Measurements from ENCODE around the gene ELMOD2. TPM values are rescaled to one million over a fixed set of nuclear protein-coding genes. Genes with fewer than 3 reads are reported as not detected.

The ELMOD2 gene
- total and polyA plus RNA-seq, 2 of the 4 experiments (the other 2 are of a cell fraction): 7.3 to 10.6 TPM

DNA sequence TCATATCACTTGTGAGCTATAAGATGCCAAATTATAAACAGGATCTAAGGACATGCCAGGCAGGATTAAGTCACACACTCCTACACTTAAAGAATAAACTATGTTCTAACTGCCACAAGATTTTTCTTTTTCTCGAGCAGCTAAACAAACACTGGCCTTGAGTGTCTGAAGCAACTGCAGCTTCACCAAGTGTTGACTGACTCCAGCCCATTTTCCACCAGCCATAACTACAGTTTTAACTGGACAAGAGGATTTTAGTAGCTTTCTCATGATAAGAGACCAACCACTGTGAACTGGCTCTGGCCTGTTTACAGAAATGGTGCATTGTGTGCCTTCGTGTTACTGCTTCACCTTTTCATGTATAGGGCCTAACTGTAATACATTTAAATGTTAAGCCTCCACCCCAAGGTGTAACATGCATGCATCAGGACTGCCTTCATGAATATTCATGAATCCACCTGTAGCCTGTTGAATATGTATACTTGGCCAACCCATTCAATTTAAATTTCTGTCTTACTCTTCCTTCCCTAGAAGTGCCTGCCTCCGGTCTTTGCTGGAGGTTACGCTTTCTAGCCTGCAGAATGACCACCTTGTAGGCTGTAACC lies 34.0 kb downstream of the ELMOD2 start:
- Histone ChIP-seq H3K27ac (ENCODE audit: insufficient read depth, low read length) (no peak overlapping the region), H3K23ac (ENCODE audit: low read depth, low read length) (no peak overlapping the region), H3K27me3 (ENCODE audit: control insufficient read depth, insufficient read depth, low read length) (peaks cover 6% of the 10 kb centered on the region), H3K18ac (ENCODE audit: low read depth, low read length) (no peak overlapping the region), H3K9me1 (ENCODE audit: insufficient read depth, low read length) (no peaks in the 10 kb centered on the region), H3K4me2 (ENCODE audit: low read depth, low read length) (no peak overlapping the region), H2AFZ (replicated peaks; ENCODE audit: low read length, poor library complexity) (no peak overlapping the region), H4K20me1 (ENCODE audit: insufficient read depth, low read length) (no peaks in the 10 kb centered on the region), H3K9me3 (ENCODE audit: control insufficient read depth, insufficient read depth, low read length) (no peaks in the 10 kb centered on the region), H2BK120ac (ENCODE audit: low read depth, low read length) (no peak overlapping the region), H2AK5ac (ENCODE audit: low read depth, low read length) (no peak overlapping the region), H2BK5ac (ENCODE audit: low read depth, low read length, poor library complexity, severe bottlenecking) (no peak overlapping the region), H3K4me1 (ENCODE audit: control insufficient read depth, insufficient read depth, low read length) (no peaks in the 10 kb centered on the region), H2AK9ac (replicated peaks; ENCODE audit: low read depth, low read length, poor library complexity) (no peak overlapping the region), H3K4ac (ENCODE audit: low read depth, low read length) (no peak overlapping the region), H3K4me3 (ENCODE audit: insufficient read depth, low read depth, low read length) (no peak overlapping the region), H2BK15ac (ENCODE audit: low read depth, low read length) (no peak overlapping the region), H4K8ac (ENCODE audit: low read depth in 2 of 2, low read length in 2 of 2) (no peak overlapping the region), H3K56ac (ENCODE audit: extremely low read depth, insufficient read depth, low read length) (no peak overlapping the region), H3K79me1 (ENCODE audit: low read depth in 1 of 2, low read length in 2 of 2) (no peaks in the 10 kb centered on the region), H4K91ac (ENCODE audit: insufficient read depth, low read depth, low read length) (no peak overlapping the region), H4K5ac (ENCODE audit: low read depth, low read length) (no peak overlapping the region), H2BK20ac (ENCODE audit: low read depth, low read length) (no peak overlapping the region), H3K14ac (replicated peaks; ENCODE audit: low read depth, low read length) (no peak overlapping the region), H3K36me3 (ENCODE audit: control insufficient read depth, insufficient read depth, low read length) (no peaks in the 10 kb centered on the region), H3K9ac (ENCODE audit: low read depth, low read length) (no peak overlapping the region)
- DNase-seq: peak; percentile 4
- in situ Hi-C loops (cut with MboI; ENCODE audit: low sequenced_read_pairs): no loop called here
- TF ChIP-seq NFE2L2 (IDR thresholded peaks at IDR 0.05; ENCODE audit: low read depth, low read length): no peak
- TF ChIP-seq CEBPB (IDR thresholded peaks at IDR 0.05; ENCODE audit: low read depth, low read length): no peak
- TF ChIP-seq, protein P1, sequence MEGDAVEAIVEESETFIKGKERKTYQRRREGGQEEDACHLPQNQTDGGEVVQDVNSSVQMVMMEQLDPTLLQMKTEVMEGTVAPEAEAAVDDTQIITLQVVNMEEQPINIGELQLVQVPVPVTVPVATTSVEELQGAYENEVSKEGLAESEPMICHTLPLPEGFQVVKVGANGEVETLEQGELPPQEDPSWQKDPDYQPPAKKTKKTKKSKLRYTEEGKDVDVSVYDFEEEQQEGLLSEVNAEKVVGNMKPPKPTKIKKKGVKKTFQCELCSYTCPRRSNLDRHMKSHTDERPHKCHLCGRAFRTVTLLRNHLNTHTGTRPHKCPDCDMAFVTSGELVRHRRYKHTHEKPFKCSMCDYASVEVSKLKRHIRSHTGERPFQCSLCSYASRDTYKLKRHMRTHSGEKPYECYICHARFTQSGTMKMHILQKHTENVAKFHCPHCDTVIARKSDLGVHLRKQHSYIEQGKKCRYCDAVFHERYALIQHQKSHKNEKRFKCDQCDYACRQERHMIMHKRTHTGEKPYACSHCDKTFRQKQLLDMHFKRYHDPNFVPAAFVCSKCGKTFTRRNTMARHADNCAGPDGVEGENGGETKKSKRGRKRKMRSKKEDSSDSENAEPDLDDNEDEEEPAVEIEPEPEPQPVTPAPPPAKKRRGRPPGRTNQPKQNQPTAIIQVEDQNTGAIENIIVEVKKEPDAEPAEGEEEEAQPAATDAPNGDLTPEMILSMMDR (conservative IDR thresholded peaks at IDR 0.05; ENCODE audit: low read depth, low read length): no peak
- TF ChIP-seq POLR2A (IDR thresholded peaks at IDR 0.05; ENCODE audit: low read depth, low read length): no peak
- TF ChIP-seq, protein P2, sequence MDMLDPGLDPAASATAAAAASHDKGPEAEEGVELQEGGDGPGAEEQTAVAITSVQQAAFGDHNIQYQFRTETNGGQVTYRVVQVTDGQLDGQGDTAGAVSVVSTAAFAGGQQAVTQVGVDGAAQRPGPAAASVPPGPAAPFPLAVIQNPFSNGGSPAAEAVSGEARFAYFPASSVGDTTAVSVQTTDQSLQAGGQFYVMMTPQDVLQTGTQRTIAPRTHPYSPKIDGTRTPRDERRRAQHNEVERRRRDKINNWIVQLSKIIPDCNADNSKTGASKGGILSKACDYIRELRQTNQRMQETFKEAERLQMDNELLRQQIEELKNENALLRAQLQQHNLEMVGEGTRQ (IDR thresholded peaks at IDR 0.05; ENCODE audit: low read depth, low read length): no peak
- WGBS, 2 experiments (ENCODE audit: extremely low coverage in 2 of 2, insufficient read length in 1 of 2): no CpG with 5 or more reads among the region's 4 CpGs
- intact Hi-C loops (cut with micrococcal nuclease): no loop called here
- POLR2A ChIA-PET (ENCODE audit: unreplicated experiment): no interaction called here
- BruUV-seq (replicated peaks): no TSS peak
- CTCF ChIA-PET: no interaction called here
- ATAC-seq (ENCODE audit: low read depth): peak; percentile 29; the same call in 1 of the 2 replicates
- dilution Hi-C loops (cut with HindIII; ENCODE audit: low sequenced_read_pairs, unreplicated experiment): no loop called here
